HG02870 (cell line): ENCODE results near the gene PPID.
"Not testable (repeated sequence)": the region's sequence is repeated elsewhere in the genome, so short reads cannot be mapped to it uniquely, and the experiment has no call there.

ENCODE experiments used
- ATAC-seq: cut with Tn5 transposase; IDR thresholded peaks from one replicate; pipeline ENCODE4 v1.9.1; 2021; ENCODE audit warnings: mild to moderate bottlenecking, moderate library complexity; ENCODE audit not compliant: unreplicated experiment

The PPID gene

DNA sequence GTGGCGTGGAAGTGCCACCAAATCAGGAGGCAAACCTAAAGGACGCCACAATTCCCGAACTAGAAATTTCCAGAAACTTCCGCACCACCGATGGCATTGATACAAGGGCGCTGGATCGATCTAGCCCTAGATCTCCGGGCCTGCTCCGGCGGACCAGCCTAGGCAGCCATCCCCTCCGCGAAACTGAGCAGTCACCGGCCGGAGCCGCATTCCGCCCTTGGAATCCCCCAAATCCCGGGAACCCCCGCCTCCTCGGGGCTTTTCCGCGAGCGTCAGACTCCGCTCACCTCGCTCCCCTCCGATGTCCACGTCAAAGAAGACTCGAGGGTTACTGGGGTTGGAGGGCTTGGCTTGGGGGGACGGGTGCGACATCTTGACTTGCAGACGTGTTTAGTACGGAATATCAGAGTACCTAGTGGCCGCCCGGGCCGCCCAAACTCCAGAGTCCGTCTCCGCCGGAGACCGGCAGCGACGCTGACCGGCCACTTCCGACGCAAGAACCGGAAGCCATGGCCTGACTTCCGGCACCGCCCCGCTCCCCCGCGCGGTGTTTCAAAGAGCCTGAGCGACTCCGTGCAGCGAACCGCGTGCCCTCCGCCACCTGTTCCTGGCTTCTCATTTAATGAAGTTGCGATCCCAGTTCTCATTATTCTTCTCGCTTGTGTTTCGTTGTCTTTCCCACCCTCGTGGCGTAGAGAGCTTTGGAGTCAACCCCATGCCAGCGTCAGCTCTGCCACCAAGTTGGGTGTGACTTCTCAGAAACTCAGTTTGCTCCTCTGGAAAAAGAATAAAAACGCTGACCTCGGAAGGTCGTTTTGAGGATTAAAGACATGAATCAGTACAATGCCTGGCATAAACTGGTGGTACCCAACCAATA, at the start of gene PPID:
Gene PPID (minus strand): TSS at position 480 of the 877 bp plus-strand sequence. CDS start 108 bp downstream, at position 372.
- peak; percentile 96 for ATAC-seq

GRCh38 chr4:158771776-158772175, 48.6 kb upstream of the PPID start:
- ATAC-seq: no peak

GRCh38 chr4:158770671-158771070, 47.5 kb upstream of the PPID start:
- no peak for ATAC-seq

- peak; percentile 30 for ATAC-seq
These were observed 46.2 kb upstream of the PPID start for GRCh38 chr4:158769175-158769921.

GRCh38 chr4:158768555-158769174, 45.5 kb upstream of the PPID start, which contains the start of gene FNIP2:
TSS of gene FNIP2 (plus strand) at chr4:158769026. CDS start at chr4:158769213, 187 bp downstream.
- ATAC-seq: peak; percentile 74

GRCh38 chr4:158767451-158767850, 44.3 kb upstream of the PPID start:
- ATAC-seq: no peak

DNA sequence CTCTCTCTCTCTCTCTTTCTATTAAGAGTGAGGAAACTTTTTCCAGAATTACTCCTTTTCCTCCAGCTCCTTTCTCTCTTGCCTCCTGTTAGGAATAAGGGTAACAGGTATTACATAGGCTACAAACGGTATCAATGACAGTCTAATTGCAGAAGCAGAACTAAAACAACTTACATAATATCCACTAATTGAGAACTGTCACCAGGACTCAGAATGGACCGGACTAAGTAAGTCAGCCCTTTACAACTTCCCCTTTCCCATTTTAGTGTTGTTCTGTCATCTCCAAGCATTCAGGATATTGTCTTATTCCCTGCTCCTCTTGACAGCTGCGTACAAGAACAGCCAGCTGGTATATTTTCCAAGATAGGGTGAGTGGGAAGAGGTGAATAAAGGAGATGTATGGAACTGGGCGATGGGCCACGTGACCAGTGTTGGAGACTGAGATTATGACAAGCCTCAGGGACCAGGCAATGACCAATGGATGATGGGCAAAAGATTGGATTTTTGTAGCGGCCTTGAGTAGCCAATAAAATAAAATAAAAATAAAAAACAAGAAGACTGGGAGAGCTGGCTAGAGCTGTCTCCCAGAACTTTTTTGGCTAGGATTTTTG, 43.3 kb upstream of the PPID start:
- no peak for ATAC-seq

- no peak for ATAC-seq
These were observed 40.3 kb upstream of the PPID start for GRCh38 chr4:158763462-158763861.

GRCh38 chr4:158762553-158762952, 39.4 kb upstream of the PPID start:
- ATAC-seq: no peak

DNA sequence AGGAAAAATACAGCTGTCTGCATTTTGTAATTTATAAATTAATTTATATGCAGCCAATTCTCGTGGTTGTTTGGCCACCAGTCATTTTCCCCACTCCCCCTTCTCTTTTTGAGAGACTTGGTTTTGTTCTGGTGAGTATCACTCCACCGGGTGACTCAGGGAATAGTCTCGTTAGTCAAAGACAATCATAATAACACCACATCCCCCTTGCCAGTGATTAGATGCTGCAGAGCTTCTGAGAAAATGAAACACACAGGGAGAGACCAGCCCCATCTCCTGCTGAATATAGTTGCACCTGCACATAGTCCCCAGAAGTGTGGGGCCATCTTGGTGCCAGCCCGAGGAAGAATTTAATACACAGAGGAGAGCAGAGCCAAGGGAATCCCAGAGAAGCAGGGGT, 37.7 kb upstream of the PPID start:
- ATAC-seq: no peak

GRCh38 chr4:158759539-158759938, 36.3 kb upstream of the PPID start:
- not testable (repeated sequence) for ATAC-seq

DNA sequence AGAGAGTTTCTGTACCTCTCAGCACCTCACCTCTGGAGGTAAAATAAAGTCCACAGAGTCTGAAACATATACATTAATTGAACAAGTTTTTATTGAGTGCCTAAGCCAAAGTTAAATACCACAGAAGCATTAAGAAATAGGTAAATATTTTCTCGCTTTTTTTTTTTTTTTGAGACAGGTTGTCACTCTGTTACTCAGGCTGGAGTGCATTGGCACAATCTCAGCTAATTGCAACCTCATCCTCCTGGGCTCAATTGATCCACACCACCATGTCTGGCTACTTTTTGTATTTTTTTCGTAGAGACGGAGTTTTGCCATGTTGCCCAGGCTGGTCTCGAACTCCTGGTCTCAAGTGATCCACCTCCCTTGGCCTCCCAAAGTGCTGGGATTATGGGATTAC, 35.5 kb upstream of the PPID start:
- ATAC-seq: no peak

GRCh38 chr4:158758142-158758541, 34.9 kb upstream of the PPID start:
- no peak for ATAC-seq

- no peak for ATAC-seq
These were observed 33.4 kb upstream of the PPID start for GRCh38 chr4:158756588-158756987.

DNA sequence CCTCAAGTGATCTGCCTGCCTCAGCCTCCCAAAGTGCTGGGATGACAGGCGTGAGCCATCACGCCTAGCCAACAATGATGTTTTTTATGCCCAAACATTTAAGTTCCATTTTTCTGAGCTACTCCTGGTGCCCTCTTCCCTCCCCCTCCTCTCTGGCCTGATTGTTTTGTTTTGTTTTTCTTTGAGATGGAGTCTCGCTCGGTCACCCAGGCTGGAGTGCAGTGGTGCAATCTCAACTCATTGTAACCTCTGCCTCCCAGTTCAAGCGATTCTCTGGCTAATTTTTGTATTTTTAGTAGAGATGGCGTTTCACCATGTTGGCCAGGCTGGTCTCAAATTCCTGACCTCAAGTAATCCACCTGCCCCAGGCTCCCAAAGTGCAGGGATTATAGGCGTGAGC, 32.6 kb upstream of the PPID start:
- not testable (repeated sequence) for ATAC-seq

GRCh38 chr4:158754385-158755180, 31.4 kb upstream of the PPID start:
- no peak for ATAC-seq

- no peak for ATAC-seq
These were observed 27.2 kb upstream of the PPID start for GRCh38 chr4:158750379-158750778.

DNA sequence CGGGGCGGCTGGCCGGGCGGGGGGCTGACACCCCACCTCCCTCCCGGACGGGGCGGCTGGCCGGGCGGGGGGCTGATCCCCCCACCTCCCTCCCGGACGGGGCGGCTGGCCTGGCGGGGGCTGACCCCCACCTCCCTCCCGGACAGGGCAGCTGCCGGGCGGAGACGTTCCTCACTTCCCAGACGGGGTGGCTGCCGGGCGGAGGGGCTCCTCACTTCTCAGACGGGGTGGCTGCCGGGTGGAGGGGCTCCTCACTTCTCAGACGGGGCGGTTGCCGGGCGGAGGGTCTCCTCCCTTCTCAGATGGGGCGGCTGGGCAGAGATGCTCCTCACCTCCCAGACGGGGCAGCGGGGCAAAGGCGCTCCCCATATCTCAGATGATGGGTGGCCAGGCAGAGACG, 23.3 kb upstream of the PPID start:
- ATAC-seq: not testable (repeated sequence)

DNA sequence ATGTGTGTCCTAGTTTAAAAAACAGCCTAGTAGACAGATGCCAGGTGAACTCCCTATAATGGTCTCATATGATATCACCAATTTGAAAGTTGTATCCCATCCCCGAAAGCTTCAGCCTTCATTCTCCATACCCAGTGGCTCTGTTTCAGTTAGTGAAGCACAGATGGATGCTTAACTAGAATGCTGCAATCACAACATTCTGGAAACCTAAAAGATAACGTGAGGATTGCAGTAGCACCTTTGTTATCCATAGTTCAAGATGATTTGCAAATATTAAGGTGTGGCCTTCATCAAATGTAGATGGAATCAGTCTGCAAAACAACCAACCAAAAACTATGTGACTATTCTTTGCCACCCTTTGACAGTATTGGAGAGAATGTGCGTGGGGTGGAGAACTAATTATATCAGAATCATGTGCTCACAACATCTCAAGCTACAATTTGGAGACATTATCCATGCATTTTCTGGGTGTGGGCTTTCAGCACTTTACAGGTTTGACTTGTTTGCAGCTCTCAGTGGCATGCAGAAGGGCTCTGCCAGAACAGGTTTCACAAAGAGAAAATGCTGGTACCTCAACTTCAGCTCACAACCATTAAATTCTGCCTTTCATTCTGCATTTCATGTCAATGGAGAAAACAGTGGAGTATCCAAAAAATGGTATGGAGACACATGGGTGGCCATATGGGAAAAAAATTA, 18.3 kb upstream of the PPID start:
- ATAC-seq: no peak

- no peak for ATAC-seq
These were observed 16.4 kb upstream of the PPID start for GRCh38 chr4:158739600-158739999.
